NCI-H748 treated with DMSO at 0.1 percent for 48 hours (cell line): ENCODE data around the gene MBOAT1.
A peak's percentile ranks its signal among the peaks of the same experiment; 100 is the strongest.

ENCODE experiments used
- DNase-seq: peaks from one replicate; lab custom pipeline; 2025; lab: John Stamatoyannopoulos, UW

Gene MBOAT1

GRCh38 chr6:20137837-20138236 is 74.4 kb downstream of the MBOAT1 start:
- DNase-seq: no peak

- DNase-seq: no peak
Measured at GRCh38 chr6:20137240-20137639, 75.0 kb downstream of the MBOAT1 start.

DNA sequence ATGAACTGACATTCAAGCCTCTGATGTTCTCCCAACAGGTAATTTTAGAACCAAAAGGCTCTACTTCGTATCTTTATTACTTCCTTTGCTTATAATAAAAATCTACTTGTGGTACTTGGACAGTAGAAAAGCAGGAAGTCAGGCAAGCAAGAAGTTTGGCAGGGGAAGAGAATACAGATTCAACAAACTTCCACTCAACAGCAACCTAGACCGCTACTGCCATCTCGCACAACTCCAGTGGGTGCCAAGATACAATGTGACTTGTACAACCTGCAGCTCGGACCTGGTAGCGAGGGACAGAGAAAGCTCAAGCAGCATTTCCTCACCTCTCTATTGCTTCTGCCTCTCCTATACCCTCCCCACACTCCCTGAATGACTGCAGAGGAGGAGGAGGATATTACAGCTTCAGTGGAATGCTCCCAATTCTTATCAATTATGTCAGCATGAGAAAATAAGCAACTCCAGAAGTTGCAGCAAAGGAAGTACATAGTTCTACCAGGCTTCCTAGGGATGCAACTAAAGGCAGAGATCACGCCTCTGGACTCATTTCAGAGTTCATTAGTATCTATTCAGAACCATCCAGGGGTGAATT is 76.5 kb downstream of the MBOAT1 start:
- DNase-seq: no peak

GRCh38 chr6:20134613-20135012 is 77.7 kb downstream of the MBOAT1 start:
- no peak for DNase-seq

- no peak for DNase-seq
Measured at GRCh38 chr6:20129290-20130088, 82.8 kb downstream of the MBOAT1 start.

DNA sequence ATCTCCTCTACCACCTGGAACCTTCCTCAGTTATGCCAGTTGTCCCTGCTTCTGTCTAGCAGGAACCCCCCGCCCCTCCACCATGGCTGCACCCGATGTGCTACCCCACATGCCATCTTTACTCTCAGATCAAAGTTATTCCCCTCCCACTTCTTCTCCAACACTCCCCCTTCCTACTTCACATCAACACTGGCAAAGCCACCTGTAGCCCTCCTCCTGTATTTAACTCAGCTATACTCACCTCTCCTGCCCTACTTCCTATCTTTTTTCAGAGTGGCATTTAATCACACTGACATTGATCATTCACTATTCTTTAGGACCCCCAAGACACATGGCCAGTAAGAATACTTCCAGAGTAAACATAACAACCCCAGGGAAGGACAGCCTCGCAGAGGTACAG is 84.3 kb downstream of the MBOAT1 start:
- no peak for DNase-seq

DNA sequence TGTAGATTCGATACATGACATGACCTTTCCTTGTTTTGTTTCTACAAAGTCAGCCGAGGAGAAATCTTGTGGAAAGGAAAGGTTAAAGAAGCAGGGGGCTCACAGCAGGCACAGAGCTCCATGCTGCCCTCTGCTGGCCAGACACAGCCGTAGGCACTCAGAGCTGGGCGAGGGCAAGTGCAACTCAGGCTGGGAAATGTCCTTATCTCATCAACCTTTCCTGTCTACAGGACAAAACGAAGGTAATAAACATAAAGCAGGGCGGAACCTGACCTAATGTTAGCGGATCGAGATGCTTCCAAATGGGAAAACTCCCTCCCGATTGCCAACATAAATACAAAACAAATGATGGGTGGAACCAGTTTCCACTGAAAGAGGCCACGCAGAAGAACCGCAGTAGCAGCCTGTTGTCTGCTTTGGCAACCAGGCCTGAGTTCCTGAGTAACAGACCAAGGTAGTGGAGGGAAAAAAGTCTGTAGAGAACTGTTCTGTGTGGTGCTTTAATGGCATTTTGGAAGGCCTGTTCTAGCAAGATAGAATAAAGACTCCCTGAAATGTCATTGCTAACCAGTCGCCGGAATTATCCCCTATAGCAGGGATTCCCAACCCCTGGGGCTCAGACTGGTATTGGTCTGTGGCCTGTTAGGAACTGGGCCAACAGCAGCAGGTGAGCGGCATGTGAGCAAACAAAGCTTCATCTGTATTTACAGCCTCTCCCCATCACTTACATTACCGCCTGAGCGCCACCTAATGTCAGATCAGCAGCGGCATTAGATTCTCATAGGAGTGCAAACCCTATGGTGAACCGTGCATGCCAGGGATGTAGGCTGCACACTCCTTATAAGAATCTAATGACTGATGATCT is 85.2 kb downstream of the MBOAT1 start:
- DNase-seq: peak; percentile 98

- peak; percentile 50 for DNase-seq
Measured at GRCh38 chr6:20126102-20126752, 86.0 kb downstream of the MBOAT1 start.

- DNase-seq: no peak
Measured at GRCh38 chr6:20124545-20124944, 87.7 kb downstream of the MBOAT1 start.

DNA sequence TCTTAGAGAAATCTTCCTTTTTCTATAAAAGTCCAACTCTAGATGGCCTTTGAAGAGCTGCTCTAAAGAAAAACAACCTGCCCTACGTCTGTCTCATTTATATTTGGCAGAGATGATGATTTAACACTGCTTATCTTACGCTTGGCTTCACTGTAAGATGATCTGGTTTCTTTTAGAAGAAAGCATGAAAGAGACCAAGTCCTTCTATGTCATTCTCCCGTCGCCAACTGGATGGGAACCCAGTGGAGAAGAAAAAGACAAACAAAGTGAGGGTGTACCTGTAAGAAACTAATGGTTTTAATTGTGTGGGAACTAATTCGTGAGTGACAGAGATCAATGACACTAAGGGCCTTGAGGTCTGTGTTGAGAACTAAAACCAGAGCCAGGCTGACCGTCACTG is 92.8 kb downstream of the MBOAT1 start:
- no peak for DNase-seq

- DNase-seq: no peak
Measured at GRCh38 chr6:20118892-20119291, 93.4 kb downstream of the MBOAT1 start.

- DNase-seq: no peak
Measured at GRCh38 chr6:20117474-20117873, 94.8 kb downstream of the MBOAT1 start.

- DNase-seq: no peak
Measured at GRCh38 chr6:20116792-20117191, 95.5 kb downstream of the MBOAT1 start.

DNA sequence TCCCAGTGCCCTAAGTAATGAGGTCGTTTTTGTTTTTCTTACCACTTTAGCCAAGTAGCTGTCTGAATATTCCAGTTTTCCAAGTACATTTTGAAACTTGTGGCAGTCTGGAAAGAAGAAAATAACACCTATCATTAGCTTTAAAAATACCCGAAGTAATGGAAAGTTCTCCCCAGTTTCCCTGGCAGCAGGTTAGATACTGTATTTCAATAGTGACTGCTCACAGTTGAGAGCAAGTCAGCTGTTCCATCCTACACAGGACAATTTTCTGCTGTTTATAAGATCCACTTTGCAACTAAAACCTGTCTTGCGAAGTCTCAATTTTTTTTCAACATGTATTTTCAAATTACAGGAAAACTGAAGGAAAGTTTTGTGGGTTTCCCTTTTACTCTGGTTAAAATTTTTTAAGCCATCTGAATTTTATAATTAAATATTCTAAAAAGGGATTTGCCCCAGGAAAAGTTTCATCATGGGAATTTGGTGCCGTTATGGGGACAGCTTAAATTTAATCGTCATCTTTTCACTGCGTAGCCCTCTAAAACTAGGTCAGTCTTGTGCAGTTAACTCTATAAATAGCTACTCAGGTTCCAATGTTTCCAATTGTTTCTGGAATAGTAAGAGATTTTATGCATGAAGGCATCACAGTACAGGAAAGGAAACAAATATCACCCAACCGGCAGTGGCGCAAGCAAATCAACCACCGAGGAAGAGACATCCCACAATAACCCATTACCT is 96.9 kb downstream of the MBOAT1 start:
- DNase-seq: no peak

DNA sequence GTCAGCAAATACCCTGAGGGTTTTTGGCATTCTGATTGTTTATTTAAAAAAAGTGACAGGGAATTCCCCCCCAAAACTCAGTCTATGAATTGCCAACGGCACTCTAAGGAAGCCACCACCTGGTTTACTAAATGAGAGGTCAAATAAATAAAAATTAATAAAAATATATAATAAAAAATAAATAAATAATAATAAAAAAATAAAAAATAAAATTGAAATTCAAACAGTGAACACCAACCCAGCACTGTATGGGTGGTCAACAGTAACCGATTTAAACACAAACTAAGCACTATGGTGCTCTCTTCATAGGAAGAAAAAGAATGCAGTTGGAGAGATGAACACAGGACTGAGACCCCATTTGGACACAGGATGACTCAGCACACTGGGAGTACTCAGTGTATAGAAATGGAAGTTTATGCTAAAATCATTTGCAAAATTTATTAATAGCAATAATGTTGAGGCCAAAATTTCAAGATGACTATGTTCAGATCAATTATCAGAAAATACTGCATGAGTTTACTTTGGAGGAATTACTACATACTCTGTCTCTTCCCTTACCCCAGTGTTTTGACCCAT is 98.5 kb downstream of the MBOAT1 start:
- no peak for DNase-seq

DNA sequence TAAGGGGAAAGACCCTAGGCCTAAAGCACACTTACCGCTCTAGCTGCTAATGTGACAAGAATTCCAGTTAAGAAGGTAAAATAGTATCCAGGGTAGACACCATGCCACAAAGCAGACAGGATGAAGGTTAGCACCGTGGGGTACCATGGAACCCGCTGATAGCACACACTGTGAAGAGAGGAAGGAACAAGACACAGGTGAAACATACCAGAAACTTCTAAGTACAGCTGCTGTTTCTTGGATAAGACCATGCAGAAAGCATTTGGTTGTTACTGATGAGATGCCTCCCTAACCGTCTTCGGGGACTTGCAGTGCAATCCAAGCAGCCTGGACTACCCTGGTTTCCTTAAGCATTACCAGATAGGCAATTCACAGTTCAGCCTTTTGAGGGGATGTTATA is 99.4 kb downstream of the MBOAT1 start:
- DNase-seq: no peak

- no peak for DNase-seq
Measured at GRCh38 chr6:20112241-20112640, 100.0 kb downstream of the MBOAT1 start.

- no peak for DNase-seq
Measured at GRCh38 chr6:20110478-20110877, 101.8 kb downstream of the MBOAT1 start.

- no peak for DNase-seq
Measured at GRCh38 chr6:20109526-20109925, 102.7 kb downstream of the MBOAT1 start.

DNA sequence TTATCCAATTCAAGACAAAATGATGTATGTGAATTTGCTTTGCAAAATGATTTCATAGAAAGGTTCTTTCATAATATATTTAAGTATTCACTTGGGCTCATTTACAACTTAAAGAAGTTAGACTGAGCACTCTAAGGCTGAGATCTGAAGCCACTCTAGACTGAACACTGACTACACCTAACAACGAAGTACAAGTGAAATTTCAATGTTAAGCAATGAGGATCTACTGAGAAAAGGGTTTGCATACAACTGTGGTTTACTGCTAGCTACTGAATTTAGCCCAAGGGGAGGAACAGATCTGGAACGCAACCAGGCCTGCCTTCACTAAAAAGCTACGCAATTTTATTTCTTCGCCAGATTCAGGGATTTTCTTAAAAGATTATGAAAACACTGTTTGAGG is 106.4 kb downstream of the MBOAT1 start:
- no peak for DNase-seq

GRCh38 chr6:20104696-20105095 is 107.6 kb downstream of the MBOAT1 start:
- no peak for DNase-seq
